Measurements from ENCODE around the gene FOXK1.
A peak's percentile ranks its signal among the peaks of the same experiment; 100 is the strongest.

Gene FOXK1

GRCh38 chr7:4715410-4715776, 33.3 kb downstream of the FOXK1 start:
- Mint-ChIP-seq H3K4me3 (no peak overlapping the region), H3K4me1 (ENCODE audit: low read depth) (peaks cover 60% of the 10 kb centered on the region), H3K27ac (no peak overlapping the region), H3K27me3 (no peaks in the 10 kb centered on the region), H3K9me3 (no peaks in the 10 kb centered on the region), H3K36me3 (ENCODE audit: low read depth) (peaks cover 69% of the 10 kb centered on the region)
- no peak for DNase-seq

GRCh38 chr7:4716946-4717795, 35.1 kb downstream of the FOXK1 start:
- H3K27me3 Mint-ChIP-seq: no peaks in the 10 kb centered on the region
- H3K4me3 Mint-ChIP-seq: no peak overlapping the region
- DNase-seq: no peak
- no peak overlapping the region for H3K27ac Mint-ChIP-seq
- peaks cover 64% of the 10 kb centered on the region for H3K36me3 Mint-ChIP-seq (ENCODE audit: low read depth)
- no peaks in the 10 kb centered on the region for H3K9me3 Mint-ChIP-seq
- peaks cover 52% of the 10 kb centered on the region for H3K4me1 Mint-ChIP-seq (ENCODE audit: low read depth)

GRCh38 chr7:4718075-4718474, 36.0 kb downstream of the FOXK1 start:
- no peak overlapping the region for H3K4me3 Mint-ChIP-seq
- peaks cover 48% of the 10 kb centered on the region for H3K4me1 Mint-ChIP-seq (ENCODE audit: low read depth)
- no peak for DNase-seq
- no peaks in the 10 kb centered on the region for H3K27me3 Mint-ChIP-seq
- H3K27ac Mint-ChIP-seq: peak overlapping the region; percentile 38
- no peaks in the 10 kb centered on the region for H3K9me3 Mint-ChIP-seq
- peaks cover 66% of the 10 kb centered on the region for H3K36me3 Mint-ChIP-seq (ENCODE audit: low read depth)

- H3K4me1 Mint-ChIP-seq (ENCODE audit: low read depth): peaks cover 54% of the 10 kb centered on the region
- no peaks in the 10 kb centered on the region for H3K9me3 Mint-ChIP-seq
- DNase-seq: no peak
- H3K4me3 Mint-ChIP-seq: no peak overlapping the region
- H3K36me3 Mint-ChIP-seq (ENCODE audit: low read depth): peaks cover 65% of the 10 kb centered on the region
- H3K27ac Mint-ChIP-seq: peak overlapping the region; percentile 6
- H3K27me3 Mint-ChIP-seq: no peaks in the 10 kb centered on the region
Measured at GRCh38 chr7:4720225-4720624, 38.1 kb downstream of the FOXK1 start.

- H3K27ac Mint-ChIP-seq: no peak overlapping the region
- H3K4me1 Mint-ChIP-seq (ENCODE audit: low read depth): peaks cover 59% of the 10 kb centered on the region
Measured at GRCh38 chr7:4722308-4722707, 40.2 kb downstream of the FOXK1 start.

GRCh38 chr7:4722960-4723630, 41.0 kb downstream of the FOXK1 start:
- no peak for DNase-seq
- Mint-ChIP-seq H3K4me1 (ENCODE audit: low read depth) (peaks cover 60% of the 10 kb centered on the region), H3K27ac (no peak overlapping the region), H3K4me3 (no peak overlapping the region), H3K36me3 (ENCODE audit: low read depth) (peaks cover 66% of the 10 kb centered on the region), H3K27me3 (no peaks in the 10 kb centered on the region), H3K9me3 (no peaks in the 10 kb centered on the region)

More at GRCh38 chr7:4722308-4722707, 40.2 kb downstream of the FOXK1 start:
- no peaks in the 10 kb centered on the region for H3K27me3 Mint-ChIP-seq
- peaks cover 64% of the 10 kb centered on the region for H3K36me3 Mint-ChIP-seq (ENCODE audit: low read depth)
- no peak for DNase-seq
- no peak overlapping the region for H3K4me3 Mint-ChIP-seq
- H3K9me3 Mint-ChIP-seq: no peaks in the 10 kb centered on the region

- Mint-ChIP-seq H3K4me3 (peak overlapping the region; percentile 84), H3K27ac (peak overlapping the region; percentile 94), H3K36me3 (ENCODE audit: low read depth) (peaks cover 66% of the 10 kb centered on the region), H3K9me3 (no peaks in the 10 kb centered on the region), H3K27me3 (no peaks in the 10 kb centered on the region), H3K4me1 (ENCODE audit: low read depth) (peaks cover 67% of the 10 kb centered on the region)
- no peak for DNase-seq
Measured at GRCh38 chr7:4724648-4725013, 42.5 kb downstream of the FOXK1 start.

- Mint-ChIP-seq H3K4me1 (ENCODE audit: low read depth) (peaks cover 64% of the 10 kb centered on the region), H3K9me3 (no peaks in the 10 kb centered on the region), H3K36me3 (ENCODE audit: low read depth) (peaks cover 63% of the 10 kb centered on the region), H3K4me3 (peak overlapping the region; percentile 84), H3K27me3 (no peaks in the 10 kb centered on the region), H3K27ac (peak overlapping the region; percentile 94)
- peak; percentile 66 for DNase-seq
Measured at GRCh38 chr7:4725014-4725849, 43.1 kb downstream of the FOXK1 start.

GRCh38 chr7:4725850-4726450, 43.9 kb downstream of the FOXK1 start:
- no peak for DNase-seq
- no peaks in the 10 kb centered on the region for H3K9me3 Mint-ChIP-seq
- H3K27ac Mint-ChIP-seq: peak overlapping the region; percentile 94
- no peaks in the 10 kb centered on the region for H3K27me3 Mint-ChIP-seq
- peak overlapping the region; percentile 84 for H3K4me3 Mint-ChIP-seq
- peaks cover 62% of the 10 kb centered on the region for H3K36me3 Mint-ChIP-seq (ENCODE audit: low read depth)
- H3K4me1 Mint-ChIP-seq (ENCODE audit: low read depth): peaks cover 64% of the 10 kb centered on the region

GRCh38 chr7:4726566-4726965, 44.5 kb downstream of the FOXK1 start:
- Mint-ChIP-seq H3K9me3 (no peaks in the 10 kb centered on the region), H3K27ac (peak overlapping the region; percentile 94), H3K27me3 (no peaks in the 10 kb centered on the region), H3K36me3 (ENCODE audit: low read depth) (peaks cover 64% of the 10 kb centered on the region), H3K4me3 (peak overlapping the region; percentile 84), H3K4me1 (ENCODE audit: low read depth) (peaks cover 65% of the 10 kb centered on the region)
- no peak for DNase-seq

GRCh38 chr7:4727914-4728705, 46.0 kb downstream of the FOXK1 start:
- peaks cover 72% of the 10 kb centered on the region for H3K4me1 Mint-ChIP-seq (ENCODE audit: low read depth)
- H3K27ac Mint-ChIP-seq: no peak overlapping the region
- H3K27me3 Mint-ChIP-seq: no peaks in the 10 kb centered on the region
- H3K4me3 Mint-ChIP-seq: no peak overlapping the region
- no peak for DNase-seq
- peaks cover 64% of the 10 kb centered on the region for H3K36me3 Mint-ChIP-seq (ENCODE audit: low read depth)
- H3K9me3 Mint-ChIP-seq: no peaks in the 10 kb centered on the region

- no peak overlapping the region for H3K4me3 Mint-ChIP-seq
- no peaks in the 10 kb centered on the region for H3K27me3 Mint-ChIP-seq
- peaks cover 66% of the 10 kb centered on the region for H3K36me3 Mint-ChIP-seq (ENCODE audit: low read depth)
- H3K27ac Mint-ChIP-seq: no peak overlapping the region
- peaks cover 72% of the 10 kb centered on the region for H3K4me1 Mint-ChIP-seq (ENCODE audit: low read depth)
- DNase-seq: no peak
- no peaks in the 10 kb centered on the region for H3K9me3 Mint-ChIP-seq
Measured at GRCh38 chr7:4729266-4729665, 47.2 kb downstream of the FOXK1 start.

GRCh38 chr7:4730276-4730675, 48.2 kb downstream of the FOXK1 start:
- no peak for DNase-seq
- Mint-ChIP-seq H3K27ac (peak overlapping the region; percentile 40), H3K9me3 (no peaks in the 10 kb centered on the region), H3K27me3 (no peaks in the 10 kb centered on the region), H3K36me3 (ENCODE audit: low read depth) (peaks cover 68% of the 10 kb centered on the region), H3K4me1 (ENCODE audit: low read depth) (peaks cover 68% of the 10 kb centered on the region), H3K4me3 (no peak overlapping the region)

GRCh38 chr7:4730971-4731370, 48.9 kb downstream of the FOXK1 start:
- Mint-ChIP-seq H3K27me3 (no peaks in the 10 kb centered on the region), H3K4me3 (no peak overlapping the region), H3K27ac (peak overlapping the region; percentile 76), H3K9me3 (no peaks in the 10 kb centered on the region), H3K4me1 (ENCODE audit: low read depth) (peaks cover 62% of the 10 kb centered on the region), H3K36me3 (ENCODE audit: low read depth) (peaks cover 68% of the 10 kb centered on the region)
- DNase-seq: no peak
